ENCODE results near the gene PTGER2.

PTGER2 gene

GRCh38 chr14:52370406-52370935 is 56.4 kb downstream of the PTGER2 start:
- no peak for DNase-seq (ENCODE audit: low spot score)
- TF ChIP-seq CTCF (IDR thresholded peaks at IDR 0.05; ENCODE audit: extremely low read depth, missing control alignments), result no peak

GRCh38 chr14:52377940-52378339 is 63.8 kb downstream of the PTGER2 start:
- TF ChIP-seq CTCF (IDR thresholded peaks at IDR 0.05; ENCODE audit: extremely low read depth, missing control alignments), result no peak
- no peak for DNase-seq (ENCODE audit: low spot score)
